Measurements from ENCODE around the gene SOCS7.

- TF ChIP-seq CTCF (IDR thresholded peaks at IDR 0.05; ENCODE audit: low read length) (no peak), EZH2phosphoT487 (IDR thresholded peaks at IDR 0.05; ENCODE audit: low read length) (no peak), EZH2 (optimal IDR thresholded peaks at IDR 0.05; ENCODE audit: low read depth, low read length) (no peak)
These were observed 8.6 kb upstream of the SOCS7 start for GRCh38 chr17:38342886-38343607.
